Measurements from ENCODE around the gene MEIOB. TPM values are rescaled to one million over a fixed set of nuclear protein-coding genes. Genes with fewer than 3 reads are reported as not detected.

MEIOB gene, protein sequence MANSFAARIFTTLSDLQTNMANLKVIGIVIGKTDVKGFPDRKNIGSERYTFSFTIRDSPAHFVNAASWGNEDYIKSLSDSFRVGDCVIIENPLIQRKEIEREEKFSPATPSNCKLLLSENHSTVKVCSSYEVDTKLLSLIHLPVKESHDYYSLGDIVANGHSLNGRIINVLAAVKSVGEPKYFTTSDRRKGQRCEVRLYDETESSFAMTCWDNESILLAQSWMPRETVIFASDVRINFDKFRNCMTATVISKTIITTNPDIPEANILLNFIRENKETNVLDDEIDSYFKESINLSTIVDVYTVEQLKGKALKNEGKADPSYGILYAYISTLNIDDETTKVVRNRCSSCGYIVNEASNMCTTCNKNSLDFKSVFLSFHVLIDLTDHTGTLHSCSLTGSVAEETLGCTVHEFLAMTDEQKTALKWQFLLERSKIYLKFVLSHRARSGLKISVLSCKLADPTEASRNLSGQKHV
- total RNA-seq = not detected in 2 replicates

GRCh38 chr16:1871974-1872635 is at the start of gene MEIOB:
TSS of gene MEIOB (minus strand) at chr16:1872164. CDS start at chr16:1868175, 3,989 bp downstream.

DNA sequence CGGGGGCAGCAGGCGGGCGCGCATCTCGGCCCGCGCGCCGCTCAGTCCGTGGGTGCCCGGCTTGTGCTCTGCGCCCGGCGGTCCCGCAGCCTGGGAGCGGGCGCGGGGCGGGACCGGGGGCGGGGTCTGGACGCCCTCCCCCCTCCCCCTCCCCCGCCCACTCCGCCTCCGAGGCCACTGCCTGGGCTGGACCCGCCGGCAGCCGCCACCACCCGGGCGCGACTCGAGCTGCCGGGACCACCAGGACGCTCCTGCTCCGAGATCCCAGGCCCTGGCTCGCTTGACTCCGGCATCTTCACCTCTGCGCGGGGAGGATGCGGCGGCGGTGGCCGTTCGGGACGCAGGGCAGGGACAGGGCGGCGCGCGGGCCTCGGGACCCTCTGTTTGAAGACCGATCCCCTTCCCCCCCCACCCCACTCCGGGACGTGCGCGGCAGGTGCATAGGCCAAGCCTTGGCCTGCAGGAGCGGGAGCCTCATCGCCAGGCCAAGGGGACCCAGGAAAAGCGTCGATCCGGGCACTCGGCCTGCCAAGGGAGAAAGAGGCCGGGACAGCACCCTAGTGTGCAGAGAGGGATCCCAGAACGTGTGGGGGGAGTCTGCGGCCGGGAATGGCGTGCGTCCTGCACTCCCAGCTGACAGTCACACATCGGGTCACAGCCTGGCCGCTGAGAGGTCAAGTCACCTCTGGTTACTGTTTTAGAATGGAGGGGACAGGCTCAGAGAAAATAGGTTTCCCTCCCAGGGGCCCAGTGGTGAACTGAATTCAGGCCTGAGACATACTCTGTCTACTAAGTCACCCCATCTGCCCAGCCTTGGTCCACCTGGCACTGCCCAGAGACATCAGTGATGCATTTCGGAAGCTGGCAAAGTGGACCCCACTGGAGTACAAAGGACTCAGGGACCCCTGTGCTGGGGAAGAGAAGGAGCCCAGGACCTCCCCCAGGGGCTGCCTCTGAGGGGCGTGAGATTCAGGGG is 46.7 kb upstream of the MEIOB start, which contains the start of gene HS3ST6:
TSS of gene HS3ST6 (minus strand) at position 65 of the 976 bp plus-strand sequence. CDS start 92 bp downstream, outside the sequence.

GRCh38 chr16:1826691-1827573 is 45.0 kb downstream of the MEIOB start, which contains the start of the genes FAHD1 and HAGH:
TSS of gene FAHD1 (plus strand) at chr16:1827206. CDS start at chr16:1827239, 33 bp downstream.
TSS of gene HAGH (minus strand) at chr16:1826825. CDS start at chr16:1826787, 38 bp downstream.

DNA sequence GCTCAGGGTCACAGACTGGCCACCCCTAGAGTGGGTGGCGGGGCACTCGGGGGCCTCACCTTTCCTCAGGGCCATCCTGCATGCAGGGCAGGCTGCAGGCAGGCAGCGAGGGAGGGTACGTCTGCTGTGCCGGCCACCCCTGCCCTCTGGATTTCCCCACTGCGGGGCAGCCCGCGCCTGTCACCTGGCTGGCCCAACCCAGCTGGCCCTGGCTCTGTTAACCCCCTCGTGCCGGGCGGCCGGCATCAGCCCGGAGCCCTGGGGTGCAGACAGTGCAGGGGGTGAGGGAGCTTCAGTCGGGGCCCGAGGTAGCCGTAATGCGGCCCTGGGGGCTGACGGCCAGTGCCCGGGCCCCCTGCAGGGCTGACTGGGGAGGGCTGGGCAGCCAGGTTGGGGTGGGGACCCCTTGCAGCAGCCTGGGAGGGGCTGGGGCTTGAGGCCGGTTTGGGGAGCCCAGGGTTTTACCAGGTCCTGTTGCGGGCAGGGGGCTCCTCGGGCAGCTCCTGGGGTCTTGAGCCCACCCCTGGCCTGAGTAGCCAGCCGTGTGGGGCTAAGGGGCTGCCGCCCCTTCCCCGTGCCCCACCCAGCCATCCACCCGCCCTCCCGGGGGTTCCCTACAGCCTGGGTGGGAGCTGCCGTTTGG is 78.3 kb downstream of the MEIOB start, which contains the start of gene IGFALS:
TSS of gene IGFALS (minus strand) at position 128 of the 643 bp plus-strand sequence. CDS start at position 75, 53 bp downstream.

Other genes starting within 250 kb of the MEIOB start
- 22.6 and 24.3 TPM in 2 replicates for gene JPT2, start 193.9 kb downstream of the MEIOB start, total RNA-seq
- gene MAPK8IP3, start 166.0 kb downstream of the MEIOB start, total RNA-seq = 39.2 and 40.2 TPM in 2 replicates
- 35.4 and 48.1 TPM in 2 replicates for gene NME3, start 100.6 kb downstream of the MEIOB start, total RNA-seq
- 8.1 and 9.5 TPM in 2 replicates for gene EME2, start 99.4 kb downstream of the MEIOB start, total RNA-seq
- gene MRPS34, start 99.0 kb downstream of the MEIOB start, total RNA-seq = 68.1 and 79.9 TPM in 2 replicates
- 24.2 and 25.4 TPM in 2 replicates for gene SPSB3, start 89.6 kb downstream of the MEIOB start, total RNA-seq
- gene NUBP2, start 89.2 kb downstream of the MEIOB start, total RNA-seq = 45.8 and 63.5 TPM in 2 replicates
- gene IGFALS, start 78.5 kb downstream of the MEIOB start, total RNA-seq = under 0.01 and 0.06 TPM in 2 replicates
- gene HAGH, start 45.3 kb downstream of the MEIOB start, total RNA-seq = 59.3 and 85.5 TPM in 2 replicates
- 47.1 and 74.9 TPM in 2 replicates for gene FAHD1, start 45.0 kb downstream of the MEIOB start, total RNA-seq
- gene HS3ST6, start 46.3 kb upstream of the MEIOB start, total RNA-seq = not detected in 2 replicates
- gene MSRB1, start 71.0 kb upstream of the MEIOB start, total RNA-seq = 6.3 and 6.4 TPM in 2 replicates
- not detected in 2 replicates for gene RPL3L, start 82.5 kb upstream of the MEIOB start, total RNA-seq
- 259 and 267 TPM in 2 replicates for gene NDUFB10, start 87.4 kb upstream of the MEIOB start, total RNA-seq
- 1,947 and 2,136 TPM in 2 replicates for gene RPS2, start 92.7 kb upstream of the MEIOB start, total RNA-seq
- not detected in 2 replicates for gene RNF151, start 94.7 kb upstream of the MEIOB start, total RNA-seq
- gene TBL3, start 99.9 kb upstream of the MEIOB start, total RNA-seq = 29.7 and 32.4 TPM in 2 replicates
- 0.12 and 0.13 TPM in 2 replicates for gene NOXO1, start 109.3 kb upstream of the MEIOB start, total RNA-seq
- gene GFER, start 112.0 kb upstream of the MEIOB start, total RNA-seq = 9.9 and 11.2 TPM in 2 replicates
- gene SYNGR3, start 117.8 kb upstream of the MEIOB start, total RNA-seq = 0.66 and 0.99 TPM in 2 replicates
- gene ZNF598, start 137.7 kb upstream of the MEIOB start, total RNA-seq = 9.6 and 12.3 TPM in 2 replicates
- 0.06 and 0.13 TPM in 2 replicates for gene NPW, start 147.6 kb upstream of the MEIOB start, total RNA-seq
- gene NHERF2, start 154.7 kb upstream of the MEIOB start, total RNA-seq = 98.1 and 182 TPM in 2 replicates
- 40.6 and 59.2 TPM in 2 replicates for gene NTHL1, start 175.7 kb upstream of the MEIOB start, total RNA-seq
- 44.3 and 53.0 TPM in 2 replicates for gene TSC2, start 175.8 kb upstream of the MEIOB start, total RNA-seq